Stimulated activated CD4-positive, alpha-beta T cell treated with anti-CD3 and anti-CD28 coated beads, Interleukin-1b, Interleukin-23, amount 100 ng/mL, for 1 hour (primary cell): Measurements from ENCODE around the gene RLN1.
"Not testable (repeated sequence)": the region's sequence is repeated elsewhere in the genome, so short reads cannot be mapped to it uniquely, and the experiment has no call there.

ENCODE experiments used
- DNase-seq, 2 donors: peaks; one replicate each; pipeline ENCODE4 v3.0.0-alpha.2; 2020; ENCODE audit warnings: low read depth in 2 of 2

RLN1 gene

DNA sequence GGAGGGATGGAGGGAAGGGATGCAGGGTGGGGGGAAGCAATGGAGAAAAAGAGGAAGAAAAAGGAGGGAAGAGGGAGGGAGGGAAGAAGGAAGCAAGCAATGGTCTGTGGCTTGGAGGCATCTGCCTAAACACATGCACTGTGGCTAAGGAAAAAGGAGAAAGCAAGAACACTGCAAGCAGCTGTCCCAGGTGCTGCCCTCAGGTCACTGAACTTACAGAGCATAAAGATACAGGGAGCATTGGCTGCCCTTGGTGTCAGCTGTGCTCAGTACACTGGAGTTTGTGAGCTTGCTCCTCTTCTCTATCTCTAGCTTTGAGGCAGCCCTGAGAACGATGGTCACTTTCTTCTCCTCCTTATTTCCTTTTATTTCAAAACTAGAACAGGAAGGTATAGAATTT, 18.1 kb downstream of the RLN1 start:
- not testable (repeated sequence) for DNase-seq

DNA sequence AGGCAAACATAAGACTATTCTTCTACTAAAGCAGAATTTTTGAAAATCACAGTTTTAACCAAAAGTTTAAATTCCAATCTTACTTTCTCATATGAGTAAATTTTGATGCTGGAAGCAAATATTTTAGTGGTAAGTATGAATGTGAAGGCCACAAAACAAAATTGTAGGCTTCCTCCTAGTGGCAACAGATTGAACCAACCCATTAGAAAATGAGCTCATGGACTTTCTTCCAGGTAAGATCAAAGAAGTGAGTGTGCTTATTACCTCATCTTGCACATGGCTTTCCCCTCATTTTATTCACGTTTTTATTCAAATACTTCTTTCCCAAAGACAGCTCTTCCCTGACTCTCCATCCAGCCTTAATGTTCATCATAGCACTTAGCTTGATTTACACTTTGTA, 18.6 kb downstream of the RLN1 start:
- DNase-seq = no peak

DNA sequence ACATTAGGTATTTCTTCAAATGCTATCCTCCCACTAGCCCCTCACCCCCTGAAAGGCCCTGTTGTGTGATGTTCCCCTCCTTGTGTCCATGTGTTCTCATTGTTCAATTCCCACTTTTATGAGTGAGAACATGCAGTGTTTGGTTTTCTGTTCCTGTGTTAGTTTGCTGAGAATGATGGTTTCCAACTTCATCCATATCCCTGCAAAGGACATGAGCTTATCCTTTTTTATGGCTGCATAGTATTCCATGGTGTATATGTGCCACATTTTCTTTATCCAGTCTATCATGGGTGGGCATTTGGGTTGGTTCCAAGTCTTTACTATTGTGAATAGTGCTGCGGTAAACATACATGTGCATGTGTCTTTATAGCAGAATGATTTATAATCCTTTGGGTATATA, 23.3 kb downstream of the RLN1 start:
- DNase-seq = not testable (repeated sequence)

DNA sequence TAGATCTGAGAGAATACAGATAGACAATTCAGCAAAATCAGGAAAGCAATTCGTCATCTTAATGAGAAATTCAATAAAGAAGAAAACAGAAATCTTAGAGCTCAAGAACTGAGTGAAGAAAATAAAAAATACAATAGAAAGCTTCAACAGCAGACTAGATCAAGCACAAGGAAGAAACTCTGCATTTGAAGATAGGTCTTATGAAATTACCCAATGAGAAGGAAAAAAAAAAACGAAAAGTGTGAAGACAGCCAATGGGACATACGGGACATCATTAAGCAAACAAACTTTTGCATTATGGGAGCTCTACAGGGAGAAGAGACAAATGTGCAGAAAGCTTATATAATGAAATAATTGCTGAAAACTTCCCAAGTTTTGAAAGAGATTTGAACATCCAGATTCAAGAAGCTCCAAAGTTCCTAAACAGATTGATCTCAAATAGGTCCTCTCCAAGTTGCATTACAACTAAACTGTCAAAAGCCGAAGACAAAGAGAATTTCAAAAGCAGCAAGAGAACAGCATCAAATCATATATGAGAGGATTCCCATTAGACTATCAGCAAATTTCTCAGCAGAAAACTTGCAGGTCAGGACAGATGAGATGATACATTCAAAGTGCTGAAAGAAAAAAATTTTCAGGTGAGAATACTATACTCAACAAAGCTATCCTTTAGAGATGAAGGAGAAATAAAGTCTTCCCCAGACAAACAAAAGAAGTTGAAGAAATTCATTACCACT, 24.3 kb downstream of the RLN1 start:
- no peak for DNase-seq

DNA sequence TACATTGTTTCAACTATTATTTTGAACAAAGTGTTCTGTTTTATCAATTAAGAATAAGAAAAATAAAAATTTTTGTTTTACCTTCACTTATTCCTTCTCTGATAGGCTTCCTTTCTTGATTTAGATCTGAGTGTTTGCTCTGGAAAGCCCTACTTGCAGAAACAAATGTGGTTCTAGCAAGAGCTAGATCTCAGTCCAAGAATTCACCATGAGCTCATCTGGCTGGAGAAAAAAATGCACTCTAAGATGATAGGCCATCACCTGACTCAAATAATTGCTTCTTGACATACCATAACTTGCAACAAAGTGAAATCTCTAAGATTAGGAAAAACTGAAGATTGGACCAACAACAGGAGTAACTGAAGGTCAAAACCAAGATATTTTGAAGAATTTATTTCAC, 28.8 kb downstream of the RLN1 start:
- DNase-seq = no peak

DNA sequence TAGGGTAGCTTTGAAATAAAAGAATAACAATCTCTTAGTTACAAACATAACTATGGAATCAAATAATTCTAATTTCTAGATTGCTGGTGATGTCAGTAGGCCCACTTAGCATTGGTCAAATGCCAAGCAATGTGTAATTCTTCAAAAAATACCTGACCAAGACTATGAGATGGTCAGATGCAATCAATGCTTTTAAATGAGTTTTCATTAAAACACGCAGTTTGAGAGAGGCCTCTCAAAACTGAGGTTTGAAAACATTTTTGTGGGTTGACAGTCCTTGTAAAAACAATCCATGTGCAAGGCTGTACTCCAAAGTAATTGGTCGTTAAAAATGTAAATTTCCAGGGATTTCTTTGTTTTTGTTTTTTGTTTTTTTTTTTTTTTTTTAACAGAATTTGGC, 33.9 kb downstream of the RLN1 start:
- no peak for DNase-seq

DNA sequence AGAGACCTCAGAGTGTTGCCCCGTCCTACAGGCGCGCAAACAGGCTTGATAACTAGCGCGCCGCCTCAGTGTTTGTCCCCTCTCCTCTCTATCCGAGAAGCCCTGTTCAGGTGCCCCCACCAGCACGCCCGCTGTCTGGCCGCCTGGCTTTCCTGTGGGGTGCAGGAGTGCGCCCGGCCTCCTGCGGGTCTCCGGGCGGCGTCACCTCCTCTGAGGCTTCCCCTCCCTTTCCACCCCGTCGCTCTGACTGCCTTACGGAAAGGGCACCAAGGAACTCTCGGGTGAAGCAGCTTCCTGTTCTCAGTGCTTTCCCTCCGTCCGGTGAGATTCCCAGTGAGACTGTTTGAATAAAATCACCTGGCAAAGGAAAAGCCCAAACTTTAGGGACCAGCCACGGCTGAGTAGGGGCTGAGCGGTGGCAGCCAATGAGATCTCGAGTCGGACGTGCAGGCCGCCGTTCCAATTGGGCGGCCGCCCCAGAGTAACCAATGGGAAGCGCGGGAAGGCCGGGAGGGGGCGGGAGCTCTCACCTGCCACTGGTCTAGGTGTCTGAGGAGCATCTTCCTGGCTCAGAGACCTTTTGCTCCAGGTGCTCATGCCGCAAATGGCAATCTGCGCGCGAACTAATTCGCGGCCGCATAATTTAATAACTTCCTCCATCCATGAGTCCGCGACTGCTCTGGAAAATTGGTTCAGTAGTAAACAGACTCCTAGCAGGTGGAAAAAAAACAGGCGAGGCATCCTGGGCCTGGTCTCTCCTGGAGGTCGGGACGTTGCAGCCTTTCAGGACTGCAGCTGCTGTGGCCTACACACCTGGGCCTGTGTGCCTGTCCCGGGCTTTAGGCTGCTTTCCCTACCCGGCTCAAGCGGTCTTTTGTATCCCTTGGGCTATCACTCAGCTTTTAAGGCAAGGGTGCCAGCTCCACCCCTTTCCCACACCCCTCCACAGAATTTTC, 35.6 kb downstream of the RLN1 start, which contains the start of gene RLN2:
Gene RLN2, minus strand, starts transcription at position 877 of the 956 bp plus-strand sequence. Its CDS starts 136 bp downstream, at position 741.
- DNase-seq = not testable (repeated sequence)

DNA sequence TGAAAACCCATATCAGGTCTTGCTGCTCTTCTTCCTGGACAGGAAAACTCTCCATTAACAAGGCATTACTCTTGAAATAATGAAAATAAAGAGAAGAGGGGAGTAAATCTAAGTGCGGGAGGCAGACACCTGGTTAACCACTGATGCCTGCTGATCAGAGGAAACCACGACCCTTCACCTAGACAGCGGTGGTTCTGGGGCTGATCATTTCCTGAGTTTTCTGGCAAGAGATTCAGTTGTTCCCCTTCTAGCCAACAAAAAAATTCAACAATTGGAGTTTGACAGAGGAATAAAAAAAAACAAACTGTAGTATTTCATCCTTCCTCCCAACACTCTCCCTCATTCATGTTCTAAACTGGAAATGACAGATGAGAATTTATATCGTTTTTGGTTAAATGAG, 38.1 kb downstream of the RLN1 start:
- DNase-seq = no peak

DNA sequence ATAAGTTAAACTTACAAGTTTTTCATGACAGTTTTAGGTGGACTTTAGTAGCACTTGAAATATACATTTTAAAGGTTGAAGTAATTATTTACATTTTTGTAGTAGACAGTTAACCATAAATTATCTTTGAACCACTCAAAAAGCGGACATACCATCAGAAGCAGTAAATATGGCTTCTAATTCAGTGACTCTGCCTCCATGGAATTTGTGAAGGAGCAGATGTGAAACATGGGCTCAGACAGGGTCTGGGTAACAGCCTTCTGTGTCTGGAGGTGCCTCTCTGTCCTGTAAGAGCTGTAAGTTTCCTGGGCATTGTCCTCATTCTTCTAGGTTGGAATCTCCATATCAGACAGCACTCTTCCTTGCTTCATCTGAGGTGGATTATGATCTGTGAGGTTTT, 47.5 kb downstream of the RLN1 start:
- DNase-seq = no peak

DNA sequence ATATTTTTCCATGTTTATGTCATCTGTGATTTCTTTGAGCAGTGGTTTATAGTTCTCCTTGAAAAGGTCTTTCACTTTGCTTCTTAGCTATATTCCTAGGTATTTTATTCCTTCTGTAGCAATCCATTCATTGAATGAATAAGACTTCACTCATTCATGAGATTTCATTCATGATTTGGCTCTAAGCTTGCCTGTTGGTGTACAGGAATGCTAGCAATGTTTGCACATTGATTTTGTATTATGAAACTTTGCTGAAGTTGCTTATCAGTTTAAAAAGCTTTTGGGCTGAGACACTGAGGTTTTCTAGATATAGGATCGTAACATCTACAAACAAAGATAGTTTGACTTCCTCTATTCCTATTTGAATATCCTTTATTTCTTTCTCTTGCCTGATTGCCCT, 51.1 kb downstream of the RLN1 start:
- no peak for DNase-seq

DNA sequence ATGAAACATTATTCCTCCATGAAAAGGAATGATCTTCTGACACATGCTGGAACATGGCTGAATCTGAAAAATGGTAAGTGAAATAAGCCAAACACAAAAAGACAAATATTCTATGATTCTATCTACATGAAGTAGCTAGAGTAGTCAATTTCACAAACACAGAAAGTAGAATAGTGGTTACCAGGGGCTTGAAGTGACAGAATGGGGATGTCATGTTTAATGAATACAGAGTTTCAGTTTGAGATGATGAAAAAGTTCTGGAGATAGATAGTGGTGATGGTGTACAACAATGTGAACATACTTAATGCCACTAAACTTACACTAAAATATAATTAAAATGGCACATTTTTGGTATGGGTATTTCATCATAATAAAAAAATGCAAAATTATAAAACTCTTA, 53.4 kb downstream of the RLN1 start:
- no peak for DNase-seq
